Subcutaneous abdominal adipose tissue (tissue), 5 donors: ENCODE measurements around the gene RGS8.
"Not testable (repeated sequence)": the region's sequence is repeated elsewhere in the genome, so short reads cannot be mapped to it uniquely, and the experiment has no call there.

Source experiments
- H3K27ac ChIP-seq: one replicate; pipeline ENCODE4 v1.7.0; 2013; ENCODE audit warnings: low read depth, mild to moderate bottlenecking, inconsistent platforms, low read length, moderate library complexity
- H3K27me3 ChIP-seq, 5 donors: one replicate each; pipeline ENCODE4 v1.7.0; 2013; ENCODE audit warnings: low read length in 5 of 5, inconsistent platforms in 1 of 5; ENCODE audit not compliant: control insufficient read depth in 5 of 5, insufficient read depth in 4 of 5
- H3K36me3 ChIP-seq, 5 donors: one replicate each; pipeline ENCODE4 v1.7.0; 2013; ENCODE audit warnings: low read length in 5 of 5; ENCODE audit not compliant: control insufficient read depth in 5 of 5, insufficient read depth in 5 of 5
- H3K4me1 ChIP-seq, 5 donors: one replicate each; pipeline ENCODE4 v1.7.0; 2013; ENCODE audit warnings: low read length in 5 of 5, mild to moderate bottlenecking in 3 of 5, moderate library complexity in 1 of 5; ENCODE audit not compliant: control insufficient read depth in 5 of 5, insufficient read depth in 5 of 5
- H3K4me3 ChIP-seq, 5 donors: one replicate each; pipeline ENCODE4 v1.7.0; 2013; ENCODE audit warnings: low read length in 5 of 5, low read depth in 1 of 5
- H3K9ac ChIP-seq, 5 donors: one replicate each; pipeline ENCODE4 v1.7.0; 2013; ENCODE audit warnings: low read length in 5 of 5, mild to moderate bottlenecking in 4 of 5, moderate library complexity in 3 of 5
- H3K9me3 ChIP-seq, 5 donors: one replicate each; pipeline ENCODE4 v1.7.0; 2013; ENCODE audit warnings: low read length in 5 of 5; ENCODE audit not compliant: control insufficient read depth in 5 of 5
- donor health status: healthy.
- donor health status: healthy.
- donor health status: healthy.
- donor health status: healthy.
- donor health status: healthy.

RGS8 gene

DNA sequence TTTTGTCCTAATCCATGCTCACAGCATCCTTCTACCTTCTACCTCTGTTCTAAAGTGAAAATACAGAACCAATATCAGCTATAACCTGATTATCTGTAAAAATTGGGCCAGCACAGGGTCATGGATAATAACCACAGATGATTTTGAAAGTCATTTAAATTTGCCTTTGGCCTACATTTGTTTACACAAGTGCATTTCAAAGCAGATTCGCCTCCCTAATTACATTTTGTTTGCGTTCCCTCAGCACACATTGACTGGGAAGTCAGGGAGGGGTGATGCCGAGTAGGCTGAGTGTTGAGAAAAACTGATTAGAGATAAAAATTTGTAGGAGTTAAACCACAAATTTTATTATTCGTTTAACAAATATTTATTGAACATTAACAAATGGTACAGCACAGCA lies 19.2 kb upstream of the RGS8 start:
- no peaks in the 10 kb centered on the region for H3K9me3 ChIP-seq
- no peak overlapping the region for H3K9ac ChIP-seq
- H3K27me3 ChIP-seq = peaks cover 0 to 11% (median 3%) of the 10 kb centered on the region in 5 donors
- peaks cover 0 to 17% (median 17%) of the 10 kb centered on the region in 5 donors for H3K4me1 ChIP-seq
- no peak overlapping the region for H3K4me3 ChIP-seq
- H3K27ac ChIP-seq = no peak overlapping the region
- H3K36me3 ChIP-seq = no peaks in the 10 kb centered on the region

DNA sequence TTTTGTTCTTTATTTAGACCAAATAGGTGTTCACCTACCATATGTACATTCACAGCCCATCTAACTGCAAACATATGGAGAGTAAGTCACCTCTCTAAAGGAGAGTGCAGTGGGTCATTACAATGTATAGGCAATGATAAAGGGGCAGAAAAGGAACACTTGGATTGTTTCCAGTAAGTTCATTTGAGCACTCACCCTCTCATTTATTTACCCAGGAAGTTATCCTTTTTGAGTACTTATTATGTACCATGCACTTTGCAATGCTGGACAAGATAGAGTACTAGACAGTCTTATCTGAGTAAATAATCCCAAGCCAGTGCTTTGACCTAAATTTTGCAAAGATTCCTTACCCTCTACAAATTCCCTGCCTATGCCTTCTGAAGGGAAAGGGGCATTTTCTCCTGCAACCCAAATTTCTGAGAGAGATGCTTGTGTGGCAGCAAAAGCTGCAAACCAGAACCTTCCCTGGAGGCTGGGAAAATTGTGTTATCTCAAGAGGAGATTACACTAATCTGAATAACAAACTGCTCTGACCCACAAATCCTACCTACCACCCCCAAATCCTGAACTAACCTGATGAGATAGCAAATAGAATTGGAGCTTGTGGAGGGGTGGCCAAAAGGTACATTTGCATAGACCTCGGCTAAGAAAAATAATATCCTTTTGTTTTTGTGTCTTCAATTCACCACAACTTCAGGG lies 18.6 kb upstream of the RGS8 start:
- peaks cover 0 to 19% (median 17%) of the 10 kb centered on the region in 5 donors for H3K4me1 ChIP-seq
- H3K36me3 ChIP-seq = no peaks in the 10 kb centered on the region
- no peak overlapping the region for H3K27ac ChIP-seq
- H3K9ac ChIP-seq = no peak overlapping the region
- no peaks in the 10 kb centered on the region for H3K9me3 ChIP-seq
- H3K4me3 ChIP-seq = no peak overlapping the region
- peaks cover 0 to 11% (median 0%) of the 10 kb centered on the region in 5 donors for H3K27me3 ChIP-seq

DNA sequence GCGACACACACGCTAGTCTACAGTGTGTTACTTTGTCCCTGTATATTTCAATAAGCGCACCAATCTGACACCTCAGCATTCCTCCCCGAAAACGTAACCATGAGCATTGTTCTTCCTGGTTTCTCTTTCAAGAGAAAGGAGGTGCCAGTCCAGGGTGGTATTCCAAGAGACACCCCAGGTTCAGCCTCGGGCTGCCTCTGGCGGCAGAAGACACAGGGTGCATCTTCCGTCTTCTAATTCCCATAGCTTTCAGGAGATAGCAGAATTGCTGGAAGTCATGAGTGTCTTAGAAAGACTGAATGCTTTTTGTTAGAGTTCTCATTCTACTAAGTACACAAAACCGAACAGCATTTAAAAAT lies 15.9 kb upstream of the RGS8 start:
- H3K27me3 ChIP-seq = peaks cover 0 to 21% (median 0%) of the 10 kb centered on the region in 5 donors
- no peaks in the 10 kb centered on the region for H3K9me3 ChIP-seq
- no peaks in the 10 kb centered on the region for H3K36me3 ChIP-seq
- peaks cover 0 to 19% (median 17%) of the 10 kb centered on the region in 5 donors for H3K4me1 ChIP-seq
- H3K4me3 ChIP-seq = no peak overlapping the region
- no peak overlapping the region for H3K27ac ChIP-seq
- H3K9ac ChIP-seq = peak overlapping the region in 1 of 5 donors; percentile 7

DNA sequence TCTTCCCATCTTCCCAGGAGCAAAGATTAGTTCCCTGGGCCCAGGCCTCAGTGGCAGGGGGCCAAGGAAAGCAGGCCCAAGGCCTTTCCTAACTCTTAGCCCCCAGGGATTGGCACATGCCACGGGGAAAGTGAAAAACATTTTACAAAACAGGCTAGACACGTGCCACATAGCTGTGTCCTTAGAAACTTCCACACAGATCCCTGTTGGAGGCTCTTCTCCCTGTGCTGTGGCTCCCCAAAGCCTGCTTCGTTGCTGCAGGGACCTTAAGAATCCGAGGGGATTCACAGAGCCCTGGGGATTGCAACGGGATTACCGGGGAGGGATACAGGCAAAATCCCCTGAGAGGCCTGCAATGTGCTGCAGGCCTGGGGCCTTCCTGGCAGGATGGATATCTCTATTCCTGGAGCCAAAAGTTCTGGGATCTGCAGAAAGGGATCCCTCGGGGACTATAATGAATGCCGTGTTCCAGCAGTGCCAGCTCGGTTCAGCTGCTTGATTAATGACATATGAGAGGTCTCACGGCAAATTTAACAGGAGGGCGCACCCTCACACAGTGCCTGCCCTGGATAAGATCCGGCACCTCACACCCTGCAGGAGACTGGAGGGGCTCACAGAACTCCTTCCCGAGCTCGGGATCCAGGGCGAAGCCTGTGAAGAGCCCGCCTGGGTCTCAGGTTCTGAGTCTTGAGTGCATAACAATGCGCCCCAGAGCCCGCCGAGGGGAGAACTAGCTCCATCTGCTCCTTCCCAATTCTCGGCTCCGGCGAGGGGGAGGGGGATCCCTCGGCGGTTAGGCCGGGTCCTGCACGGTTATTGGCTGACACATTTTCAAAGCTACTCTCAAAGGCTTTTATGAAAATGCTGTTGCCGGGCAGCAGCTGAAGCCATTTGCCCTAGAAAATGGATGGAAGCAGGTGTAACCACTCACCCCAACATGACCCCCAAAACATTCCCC lies 15.3 kb upstream of the RGS8 start:
- no peaks in the 10 kb centered on the region for H3K36me3 ChIP-seq
- H3K4me3 ChIP-seq = peak overlapping the region in 2 of 5 donors; percentile 5 to 22
- no peaks in the 10 kb centered on the region for H3K9me3 ChIP-seq
- H3K27me3 ChIP-seq = peaks cover 0 to 23% (median 0%) of the 10 kb centered on the region in 5 donors
- no peak overlapping the region for H3K27ac ChIP-seq
- H3K9ac ChIP-seq = peak overlapping the region in 1 of 5 donors; percentile 7
- H3K4me1 ChIP-seq = peaks cover 0 to 19% (median 17%) of the 10 kb centered on the region in 5 donors

DNA sequence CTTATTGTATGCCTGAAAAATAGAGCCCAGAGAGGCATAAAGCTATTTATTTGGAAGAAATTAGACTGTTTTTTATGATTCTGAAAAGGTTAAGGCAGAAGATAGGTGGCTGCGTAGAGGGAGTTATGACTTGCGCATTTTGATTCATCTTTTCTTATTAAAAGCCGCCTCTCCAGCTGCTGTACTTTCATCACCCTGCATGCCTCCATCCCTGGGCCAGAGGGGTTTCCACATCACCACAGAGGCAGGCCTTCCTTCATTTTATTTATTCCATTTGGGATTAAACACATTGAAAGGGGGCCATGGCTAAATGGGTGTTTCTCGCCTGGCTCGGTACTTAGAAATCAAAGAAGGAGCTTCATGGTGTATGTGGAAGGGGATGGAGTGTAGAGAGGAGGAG lies 14.6 kb upstream of the RGS8 start:
- Histone ChIP-seq H3K9ac (no peak overlapping the region), H3K4me3 (no peak overlapping the region), H3K36me3 (no peaks in the 10 kb centered on the region), H3K9me3 (no peaks in the 10 kb centered on the region), H3K27ac (no peak overlapping the region), H3K4me1 (peaks cover 0 to 19% (median 17%) of the 10 kb centered on the region in 5 donors), H3K27me3 (peaks cover 0 to 17% (median 0%) of the 10 kb centered on the region in 5 donors)

DNA sequence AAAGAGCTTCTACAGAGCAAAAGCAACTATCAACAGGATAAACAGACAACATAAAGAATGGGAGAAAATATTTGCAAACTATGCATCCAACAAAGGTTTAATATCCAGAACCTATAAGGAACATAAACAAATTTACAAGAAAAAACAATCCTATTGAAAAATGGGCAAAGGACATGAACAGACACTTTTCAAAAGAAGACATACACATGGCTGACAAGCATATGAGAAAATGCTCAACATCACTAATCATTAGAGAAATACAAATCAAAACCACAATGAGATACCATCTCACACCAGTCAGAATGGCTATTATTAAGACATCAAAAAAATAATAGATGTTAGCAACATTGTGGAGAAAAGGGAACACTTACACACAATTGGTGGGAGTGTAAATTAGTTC lies 8.8 kb upstream of the RGS8 start:
- not testable (repeated sequence) for H3K9ac ChIP-seq

DNA sequence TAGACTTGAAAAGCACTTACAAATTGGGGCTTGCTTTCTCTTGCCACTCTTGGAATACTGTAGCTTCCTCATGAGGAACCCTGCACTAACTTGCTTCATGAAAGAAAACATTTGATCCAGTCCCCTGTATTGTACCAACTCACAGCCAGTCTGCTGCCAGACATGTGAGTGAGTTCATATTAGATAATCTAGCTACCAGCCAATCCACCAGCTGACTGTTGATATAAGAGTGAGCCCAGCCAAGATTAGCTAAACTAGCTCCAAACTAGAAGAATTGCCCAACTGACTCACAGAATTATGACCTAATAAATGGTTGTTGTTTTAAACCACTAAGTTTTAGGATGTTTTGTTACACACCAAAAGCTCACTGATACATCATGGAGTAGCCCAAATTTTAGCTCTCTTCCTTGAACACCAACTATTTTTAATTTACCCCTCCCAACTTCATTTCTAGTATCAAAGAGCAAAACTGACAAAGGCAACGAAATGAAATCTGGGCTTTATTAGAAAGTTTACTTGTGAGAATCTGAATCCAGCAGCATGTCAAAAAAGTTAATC lies 6.6 kb upstream of the RGS8 start:
- H3K9me3 ChIP-seq = peaks cover 0 to 5% (median 3%) of the 10 kb centered on the region in 5 donors

More for the DNA sequence above, 8.8 kb upstream of the RGS8 start:
- not testable (repeated sequence) for H3K36me3 ChIP-seq, H3K4me3 ChIP-seq, H3K9me3 ChIP-seq, H3K4me1 ChIP-seq, H3K27ac ChIP-seq
- H3K27me3 ChIP-seq = peaks cover 0 to 13% (median 0%) of the 10 kb centered on the region in 5 donors

DNA sequence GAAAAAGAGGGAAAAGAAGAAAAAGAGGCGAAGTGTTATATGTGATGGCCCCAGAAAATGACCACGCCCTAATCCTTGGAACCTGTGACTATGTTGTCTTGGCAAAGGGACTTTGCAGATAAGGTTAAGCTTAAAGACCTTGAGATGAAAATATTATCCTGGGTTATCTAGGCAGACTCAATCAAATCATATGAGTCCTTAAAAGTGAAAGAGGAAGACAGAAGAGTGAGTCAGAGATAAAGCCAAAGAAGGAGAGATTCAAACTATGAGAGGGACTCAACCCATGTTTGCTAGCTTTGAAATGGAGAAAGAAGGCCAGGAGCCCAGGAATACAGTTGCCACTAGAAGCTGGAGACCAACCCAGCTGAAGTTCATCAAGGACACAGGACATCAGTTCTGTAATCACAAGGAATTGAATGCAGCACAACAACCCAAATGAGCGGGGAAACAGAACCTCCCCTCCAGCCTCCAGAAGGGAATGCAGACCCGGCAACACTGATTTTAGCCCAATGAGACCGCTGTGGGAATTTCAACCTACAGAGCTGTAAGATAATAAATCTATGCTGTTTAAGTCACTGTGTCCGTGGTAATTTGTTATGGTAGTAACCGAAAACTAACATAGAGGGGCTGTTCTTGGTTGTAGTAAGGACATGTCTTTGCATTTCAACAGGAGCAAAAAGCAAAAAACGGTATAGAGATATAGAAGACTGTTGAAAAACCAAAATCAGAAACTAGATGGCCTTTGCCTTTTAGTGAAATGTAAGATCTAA lies 4.2 kb upstream of the RGS8 start:
- no peaks in the 10 kb centered on the region for H3K4me1 ChIP-seq
- no peak overlapping the region for H3K9ac ChIP-seq
- peaks cover 0 to 5% (median 3%) of the 10 kb centered on the region in 5 donors for H3K9me3 ChIP-seq
- H3K27me3 ChIP-seq = peaks cover 7 to 17% (median 15%) of the 10 kb centered on the region in 5 donors
- H3K4me3 ChIP-seq = no peak overlapping the region
- no peaks in the 10 kb centered on the region for H3K36me3 ChIP-seq
- no peak overlapping the region for H3K27ac ChIP-seq

More for the DNA sequence above, 6.6 kb upstream of the RGS8 start:
- H3K4me1 ChIP-seq = no peaks in the 10 kb centered on the region
- H3K36me3 ChIP-seq = no peaks in the 10 kb centered on the region
- H3K27ac ChIP-seq = no peak overlapping the region
- peaks cover 0 to 8% (median 3%) of the 10 kb centered on the region in 5 donors for H3K27me3 ChIP-seq
- no peak overlapping the region for H3K9ac ChIP-seq
- H3K4me3 ChIP-seq = no peak overlapping the region

DNA sequence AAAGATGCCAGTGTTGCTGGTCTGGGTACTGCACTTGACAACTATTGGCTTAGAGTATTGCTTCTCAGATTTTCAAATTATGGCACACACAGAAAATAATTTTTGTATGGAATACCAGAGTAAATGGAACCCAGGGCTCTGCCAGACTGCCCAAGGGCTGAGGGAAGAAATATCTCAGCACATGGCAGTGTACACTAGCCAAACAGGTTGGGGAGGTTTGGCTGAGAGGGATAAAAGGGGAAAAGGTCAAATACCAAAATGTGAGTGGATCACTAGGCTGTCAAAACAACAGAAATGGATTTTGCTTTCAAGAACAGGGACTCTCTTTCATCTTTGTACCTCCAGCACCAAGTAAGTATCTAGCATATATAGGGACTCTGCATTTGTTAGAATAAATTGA lies 3.0 kb upstream of the RGS8 start:
- H3K4me1 ChIP-seq = no peaks in the 10 kb centered on the region
- H3K27me3 ChIP-seq = peaks cover 7 to 24% (median 20%) of the 10 kb centered on the region in 5 donors
- H3K36me3 ChIP-seq = no peaks in the 10 kb centered on the region
- H3K27ac ChIP-seq = no peak overlapping the region
- H3K9me3 ChIP-seq = peaks cover 0 to 5% (median 3%) of the 10 kb centered on the region in 5 donors
- no peak overlapping the region for H3K9ac ChIP-seq
- no peak overlapping the region for H3K4me3 ChIP-seq
